ENCODE measurements around the gene MRGPRD. TPM values are rescaled to one million over a fixed set of nuclear protein-coding genes. Genes with fewer than 3 reads are reported as not detected.

MRGPRD gene
- total RNA-seq, 1 donor from 2014 or later = not detected

- H3K27me3 Mint-ChIP-seq (ENCODE audit: insufficient read depth, low read depth) = no peaks in the 10 kb centered on the region
- Histone ChIP-seq H3K4me3 (no peak overlapping the region), H3F3A (ENCODE audit: low read depth) (no peaks in the 10 kb centered on the region), H2AFZ (replicated peaks) (no peak overlapping the region), H3K9ac (no peak overlapping the region), H3K4me1 (no peaks in the 10 kb centered on the region), H3K9me3 (ENCODE audit: low read depth) (no peaks in the 10 kb centered on the region), H3K27me3 (no peaks in the 10 kb centered on the region), H3K79me2 (ENCODE audit: low read depth) (no peaks in the 10 kb centered on the region), H3K36me3 (no peaks in the 10 kb centered on the region), H3K27ac (no peak overlapping the region), H3K4me2 (no peak overlapping the region), H4K20me1 (ENCODE audit: low read depth) (no peaks in the 10 kb centered on the region)
- H3K36me3 Mint-ChIP-seq = no peaks in the 10 kb centered on the region
- no peak overlapping the region for H3K27ac Mint-ChIP-seq
- no peak overlapping the region for H3K4me3 Mint-ChIP-seq
- no peaks in the 10 kb centered on the region for H3K4me1 Mint-ChIP-seq
- peaks cover 12% of the 10 kb centered on the region for H3K9me3 Mint-ChIP-seq
- no peak for DNase-seq (ENCODE audit: low spot score)
- TF ChIP-seq CTCF (IDR thresholded peaks at IDR 0.05) = no peak
- no peak for TF ChIP-seq EZH2 (IDR thresholded peaks at IDR 0.05)
- no peak for TF ChIP-seq EZH2phosphoT487 (IDR thresholded peaks at IDR 0.05)
These were observed 1.3 kb upstream of the MRGPRD start for GRCh38 chr11:68982134-68982533.

- H3K4me2 ChIP-seq = no peak overlapping the region
- no peaks in the 10 kb centered on the region for H3F3A ChIP-seq (ENCODE audit: low read depth)
- H2AFZ ChIP-seq (replicated peaks) = no peak overlapping the region
- no peak overlapping the region for H3K9ac ChIP-seq
- no peak overlapping the region for H3K4me3 ChIP-seq
- Mint-ChIP-seq H3K4me3 (no peak overlapping the region), H3K27ac (peak overlapping the region; percentile 13), H3K4me1 (no peaks in the 10 kb centered on the region), H3K36me3 (no peaks in the 10 kb centered on the region), H3K9me3 (peaks cover 4% of the 10 kb centered on the region), H3K27me3 (ENCODE audit: insufficient read depth, low read depth) (peaks cover 3% of the 10 kb centered on the region)
- H3K9me3 ChIP-seq (ENCODE audit: low read depth) = no peaks in the 10 kb centered on the region
- H3K79me2 ChIP-seq (ENCODE audit: low read depth) = no peaks in the 10 kb centered on the region
- H4K20me1 ChIP-seq (ENCODE audit: low read depth) = no peaks in the 10 kb centered on the region
- H3K27ac ChIP-seq = no peak overlapping the region
- TF ChIP-seq EZH2 (IDR thresholded peaks at IDR 0.05) (no peak), CTCF (IDR thresholded peaks at IDR 0.05) (no peak), EZH2phosphoT487 (IDR thresholded peaks at IDR 0.05) (no peak)
- DNase-seq (ENCODE audit: low spot score) = no peak
- no peaks in the 10 kb centered on the region for H3K27me3 ChIP-seq
- no peaks in the 10 kb centered on the region for H3K36me3 ChIP-seq
- no peaks in the 10 kb centered on the region for H3K4me1 ChIP-seq
These were observed 633 bp downstream of the MRGPRD start for GRCh38 chr11:68979931-68980775.

GRCh38 chr11:68978931-68979594 is 1.7 kb downstream of the MRGPRD start:
- H3K27ac ChIP-seq = no peak overlapping the region
- no peaks in the 10 kb centered on the region for H4K20me1 ChIP-seq (ENCODE audit: low read depth)
- Mint-ChIP-seq H3K4me3 (no peak overlapping the region), H3K4me1 (peaks cover 2% of the 10 kb centered on the region), H3K27me3 (ENCODE audit: insufficient read depth, low read depth) (peaks cover 5% of the 10 kb centered on the region), H3K9me3 (peaks cover 4% of the 10 kb centered on the region), H3K36me3 (no peaks in the 10 kb centered on the region), H3K27ac (no peak overlapping the region)
- H3K79me2 ChIP-seq (ENCODE audit: low read depth) = no peaks in the 10 kb centered on the region
- H3F3A ChIP-seq (ENCODE audit: low read depth) = no peaks in the 10 kb centered on the region
- no peak overlapping the region for H3K4me2 ChIP-seq
- no peak overlapping the region for H2AFZ ChIP-seq (replicated peaks)
- no peak for DNase-seq (ENCODE audit: low spot score)
- no peaks in the 10 kb centered on the region for H3K4me1 ChIP-seq
- H3K9ac ChIP-seq = no peak overlapping the region
- no peaks in the 10 kb centered on the region for H3K36me3 ChIP-seq
- H3K9me3 ChIP-seq (ENCODE audit: low read depth) = no peaks in the 10 kb centered on the region
- no peaks in the 10 kb centered on the region for H3K27me3 ChIP-seq
- no peak overlapping the region for H3K4me3 ChIP-seq
- TF ChIP-seq EZH2phosphoT487 (IDR thresholded peaks at IDR 0.05) (no peak), EZH2 (IDR thresholded peaks at IDR 0.05) (no peak), CTCF (IDR thresholded peaks at IDR 0.05) (no peak)

Data from neural progenitor cell (in vitro differentiated cells).